Caco-2 (cell line): ENCODE data around the gene LLGL1. TPM values are rescaled to one million over a fixed set of nuclear protein-coding genes. Genes with fewer than 3 reads are reported as not detected.

Experiments used
- BruUV-seq: library from RNA; stranded (reverse); fragments of 400-500 nt; replicated peaks from 2 replicates; lab custom pipeline; 2021; lab: Mats Ljungman, UMichigan
- CTCF ChIA-PET: fragments of 300-600 bp; sonication (Branson Sonifier 250); formaldehyde crosslinking; loops from one replicate; lab custom pipeline; 2022; ENCODE audit warnings: antibody characterized with exemption; lab: Charles Lee
- POLR2A ChIA-PET: fragments of 300-600 bp; sonication (Branson Sonifier 250); formaldehyde crosslinking; loops from one replicate; lab custom pipeline; 2022; ENCODE audit warnings: antibody characterized with exemption; lab: Charles Lee
- DNase-seq, 2 experiments: peaks; one replicate each; pipeline versions ENCODE4 v3.0.0 to v3.0.0-alpha.2; 2020 to 2022
- H3K27me3 ChIP-seq: replicated peaks from 2 replicates; pipeline ENCODE4 v1.6.0; 2011; ENCODE audit warnings: low read length; ENCODE audit not compliant: control insufficient read depth, insufficient read depth
- H3K36me3 ChIP-seq: 2 replicates; pipeline ENCODE4 v1.5.1; 2011; ENCODE audit warnings: low read length; ENCODE audit not compliant: control insufficient read depth, insufficient read depth
- H3K4me1 ChIP-seq: fragments of 250-450 bp; sonication (Bioruptor Pico); 2 replicates; pipeline ENCODE4 v1.5.1; 2020; ENCODE audit warnings: mild to moderate bottlenecking
- H3K4me3 ChIP-seq: 2 replicates; pipeline ENCODE4 v1.5.1; 2011; ENCODE audit warnings: low read depth, mild to moderate bottlenecking, control low read depth, low read length
- H3K9me3 ChIP-seq: fragments of 250-450 bp; sonication (Bioruptor Pico); 2 replicates; pipeline ENCODE4 v1.5.1; 2020; ENCODE audit warnings: mild to moderate bottlenecking, moderate library complexity
- H3K27ac Mint-ChIP-seq: one replicate; pipeline ENCODE4 v1.8.0; 2022; ENCODE audit warnings: mixed read lengths; ENCODE audit not compliant: unreplicated experiment
- H3K27me3 Mint-ChIP-seq: one replicate; pipeline ENCODE4 v1.8.0; 2022; ENCODE audit warnings: mixed read lengths; ENCODE audit not compliant: insufficient read depth, unreplicated experiment
- H3K36me3 Mint-ChIP-seq: one replicate; pipeline ENCODE4 v1.8.0; 2022; ENCODE audit warnings: mild to moderate bottlenecking, mixed read lengths; ENCODE audit not compliant: insufficient read depth, unreplicated experiment
- H3K4me1 Mint-ChIP-seq: one replicate; pipeline ENCODE4 v1.8.0; 2022; ENCODE audit warnings: low read depth, mixed read lengths; ENCODE audit not compliant: unreplicated experiment
- H3K4me3 Mint-ChIP-seq: one replicate; pipeline ENCODE4 v1.8.0; 2022; ENCODE audit warnings: mild to moderate bottlenecking, moderate library complexity, mixed read lengths; ENCODE audit not compliant: unreplicated experiment
- H3K9me3 Mint-ChIP-seq: one replicate; pipeline ENCODE4 v1.8.0; 2022; ENCODE audit warnings: mixed read lengths; ENCODE audit not compliant: unreplicated experiment
- intact Hi-C: fragments of 100-400 bp; cut with micrococcal nuclease; formaldehyde crosslinking; loops from one replicate; pipeline ENCODE4 v1.10.0; 2022; ENCODE audit not compliant: unreplicated experiment
- total RNA-seq: library from RNA; stranded (reverse); gene quantifications from 2 replicates; pipeline ENCODE4 v1.2.3, GENCODE V29; 2022
- TF ChIP-seq, protein P1 (sequence below), 2 experiments: fragments of 200-600 bp in 1 of 2; IDR thresholded peaks; 1 replicate in 1 of 2; 2 replicates in 1 of 2; pipeline versions ENCODE4 v1.5.1 to v1.8.0; 2011 to 2022; ENCODE audit warnings: antibody characterized with exemption in 1 of 2, control low read depth in 1 of 2, inconsistent platforms in 1 of 2, low read depth in 1 of 2, low read length in 1 of 2, mild to moderate bottlenecking in 1 of 2, moderate library complexity in 1 of 2; ENCODE audit not compliant: insufficient read depth in 1 of 2, severe bottlenecking in 1 of 2, unreplicated experiment in 1 of 2

The LLGL1 gene
- total RNA-seq, 1 experiment from 2014 or later = 41.3 TPM

DNA sequence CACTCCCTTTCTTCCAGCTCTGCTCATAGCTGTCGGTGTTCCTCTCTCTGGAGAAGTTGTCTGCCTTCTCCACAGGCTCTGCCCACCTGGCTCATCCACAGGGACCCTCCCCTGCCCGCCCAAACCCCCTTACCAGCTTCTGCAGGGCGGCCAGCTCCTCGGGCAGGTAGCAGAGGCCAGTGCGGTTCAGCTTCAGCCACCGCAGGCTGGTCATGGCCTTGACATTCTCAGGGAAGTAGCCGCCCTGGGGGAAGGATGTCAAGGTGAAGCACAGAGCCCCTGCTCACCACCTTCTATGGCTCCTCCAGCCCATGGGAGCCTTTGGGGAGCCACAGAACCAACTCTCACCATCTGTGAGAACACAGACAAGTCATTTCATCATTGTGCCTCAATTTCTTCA, 31.3 kb downstream of the LLGL1 start:
- POLR2A ChIA-PET = no interaction called here
- no peaks in the 10 kb centered on the region for H3K27me3 ChIP-seq
- TF ChIP-seq, protein P1, sequence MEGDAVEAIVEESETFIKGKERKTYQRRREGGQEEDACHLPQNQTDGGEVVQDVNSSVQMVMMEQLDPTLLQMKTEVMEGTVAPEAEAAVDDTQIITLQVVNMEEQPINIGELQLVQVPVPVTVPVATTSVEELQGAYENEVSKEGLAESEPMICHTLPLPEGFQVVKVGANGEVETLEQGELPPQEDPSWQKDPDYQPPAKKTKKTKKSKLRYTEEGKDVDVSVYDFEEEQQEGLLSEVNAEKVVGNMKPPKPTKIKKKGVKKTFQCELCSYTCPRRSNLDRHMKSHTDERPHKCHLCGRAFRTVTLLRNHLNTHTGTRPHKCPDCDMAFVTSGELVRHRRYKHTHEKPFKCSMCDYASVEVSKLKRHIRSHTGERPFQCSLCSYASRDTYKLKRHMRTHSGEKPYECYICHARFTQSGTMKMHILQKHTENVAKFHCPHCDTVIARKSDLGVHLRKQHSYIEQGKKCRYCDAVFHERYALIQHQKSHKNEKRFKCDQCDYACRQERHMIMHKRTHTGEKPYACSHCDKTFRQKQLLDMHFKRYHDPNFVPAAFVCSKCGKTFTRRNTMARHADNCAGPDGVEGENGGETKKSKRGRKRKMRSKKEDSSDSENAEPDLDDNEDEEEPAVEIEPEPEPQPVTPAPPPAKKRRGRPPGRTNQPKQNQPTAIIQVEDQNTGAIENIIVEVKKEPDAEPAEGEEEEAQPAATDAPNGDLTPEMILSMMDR (IDR thresholded peaks at IDR 0.05; ENCODE audit: insufficient read depth in 1 of 2, low read depth in 1 of 2, low read length in 1 of 2, severe bottlenecking in 1 of 2, unreplicated experiment in 1 of 2) = no peak
- peaks cover 5% of the 10 kb centered on the region for H3K36me3 ChIP-seq
- Mint-ChIP-seq H3K36me3 (peaks cover 56% of the 10 kb centered on the region), H3K9me3 (no peaks in the 10 kb centered on the region), H3K27ac (peak overlapping the region; percentile 81), H3K27me3 (no peaks in the 10 kb centered on the region), H3K4me1 (peaks cover 4% of the 10 kb centered on the region), H3K4me3 (peak overlapping the region; percentile 95)
- DNase-seq = no peak
- BruUV-seq = no TSS peak
- intact Hi-C loops = loop anchor here (5.0 kb wide), 1 partner anchor 74 kb away; the partner anchor contains the start of gene ALKBH5
- CTCF ChIA-PET = interaction anchor here (1.0 kb wide), 1 partner anchor 58 kb away, joined by 3 read pairs; the partner anchor contains the start of gene TOP3A
- H3K9me3 ChIP-seq = no peaks in the 10 kb centered on the region
- H3K4me1 ChIP-seq = peaks cover 25% of the 10 kb centered on the region
- H3K4me3 ChIP-seq = no peak overlapping the region

GRCh38 chr17:18257268-18257981, 32.0 kb downstream of the LLGL1 start:
- CTCF ChIA-PET = interaction anchor here (1.0 kb wide), 1 partner anchor 57 kb away, joined by 3 read pairs; the partner anchor contains the start of gene TOP3A

DNA sequence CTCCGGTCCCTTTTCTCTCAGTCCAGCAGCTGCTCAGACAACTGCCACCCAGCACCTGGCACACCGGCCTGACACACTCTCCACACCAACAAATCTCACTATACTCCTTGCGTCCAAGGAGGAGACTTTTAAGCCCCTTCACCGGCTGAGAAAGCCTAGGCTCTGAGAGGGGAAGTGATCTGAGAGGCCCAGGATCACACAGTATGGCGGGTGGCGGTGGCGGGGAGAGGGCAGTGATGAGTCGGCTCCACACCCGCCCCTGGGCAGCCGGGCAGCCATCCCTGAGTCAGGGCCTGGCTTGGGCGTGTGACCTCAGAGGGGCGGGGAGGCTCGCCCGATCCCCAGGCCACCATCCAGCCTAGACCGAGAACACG, 32.5 kb downstream of the LLGL1 start:
- Mint-ChIP-seq H3K36me3 (peaks cover 52% of the 10 kb centered on the region), H3K27me3 (no peaks in the 10 kb centered on the region), H3K4me1 (peaks cover 4% of the 10 kb centered on the region), H3K9me3 (no peaks in the 10 kb centered on the region), H3K27ac (peak overlapping the region; percentile 81), H3K4me3 (peak overlapping the region; percentile 95)
- CTCF ChIA-PET = interaction anchor here (1.0 kb wide), 1 partner anchor 57 kb away, joined by 3 read pairs; the partner anchor contains the start of gene TOP3A
- no peaks in the 10 kb centered on the region for H3K9me3 ChIP-seq
- TF ChIP-seq, protein P1 (IDR thresholded peaks at IDR 0.05; ENCODE audit: insufficient read depth in 1 of 2, low read depth in 1 of 2, low read length in 1 of 2, severe bottlenecking in 1 of 2, unreplicated experiment in 1 of 2) = no peak
- POLR2A ChIA-PET = no interaction called here
- DNase-seq = peak; percentile 77 to 83
- peaks cover 31% of the 10 kb centered on the region for H3K4me1 ChIP-seq
- H3K27me3 ChIP-seq = no peaks in the 10 kb centered on the region
- no TSS peak for BruUV-seq
- peak overlapping the region; percentile 91 for H3K4me3 ChIP-seq
- H3K36me3 ChIP-seq = peaks cover 3% of the 10 kb centered on the region
- intact Hi-C loops = loop anchor here (1.0 to 5.0 kb wide), 2 partner anchors 10 to 76 kb away; partner anchors contain the start of gene ALKBH5

More at GRCh38 chr17:18257268-18257981, 32.0 kb downstream of the LLGL1 start:
- peak; percentile 61 to 67 for DNase-seq
- H3K27me3 ChIP-seq = no peaks in the 10 kb centered on the region
- peaks cover 4% of the 10 kb centered on the region for H3K4me1 Mint-ChIP-seq
- H3K4me3 ChIP-seq = peak overlapping the region; percentile 91
- peaks cover 4% of the 10 kb centered on the region for H3K36me3 ChIP-seq
- H3K4me3 Mint-ChIP-seq = peak overlapping the region; percentile 95
- intact Hi-C loops = loop anchor here (5.0 kb wide), 1 partner anchor 75 kb away; the partner anchor contains the start of gene ALKBH5
- TF ChIP-seq, protein P1 (IDR thresholded peaks at IDR 0.05; ENCODE audit: insufficient read depth in 1 of 2, low read depth in 1 of 2, low read length in 1 of 2, severe bottlenecking in 1 of 2, unreplicated experiment in 1 of 2) = no peak
- POLR2A ChIA-PET = no interaction called here
- H3K4me1 ChIP-seq = peaks cover 31% of the 10 kb centered on the region
- H3K27me3 Mint-ChIP-seq = no peaks in the 10 kb centered on the region
- H3K27ac Mint-ChIP-seq = peak overlapping the region; percentile 81
- BruUV-seq = TSS peak; percentile 14
- no peaks in the 10 kb centered on the region for H3K9me3 Mint-ChIP-seq
- no peaks in the 10 kb centered on the region for H3K9me3 ChIP-seq
- peaks cover 54% of the 10 kb centered on the region for H3K36me3 Mint-ChIP-seq
